HUES48 (cell line): Measurements from ENCODE around the gene DNAJB7.

Experiments used
- H3K27ac ChIP-seq: one replicate; pipeline ENCODE4 v1.7.0; 2013; ENCODE audit warnings: low read depth, low read length, inconsistent platforms
- H3K27me3 ChIP-seq: 2 replicates; pipeline ENCODE4 v1.6.1; 2013; ENCODE audit warnings: mild to moderate bottlenecking, low read length; ENCODE audit not compliant: control insufficient read depth, insufficient read depth
- H3K36me3 ChIP-seq: 2 replicates; pipeline ENCODE4 v1.6.1; 2013; ENCODE audit warnings: low read length; ENCODE audit not compliant: control insufficient read depth, insufficient read depth
- H3K4me1 ChIP-seq: 2 replicates; pipeline ENCODE4 v1.6.1; 2013; ENCODE audit warnings: mild to moderate bottlenecking, low read length; ENCODE audit not compliant: control insufficient read depth, insufficient read depth
- H3K4me3 ChIP-seq: 2 replicates; pipeline ENCODE4 v1.5.1; 2013; ENCODE audit warnings: mild to moderate bottlenecking, low read depth, low read length
- H3K9ac ChIP-seq: 2 replicates; pipeline ENCODE4 v1.6.1; 2013; ENCODE audit warnings: mild to moderate bottlenecking, low read depth, low read length, moderate library complexity
- H3K9me3 ChIP-seq: 2 replicates; pipeline ENCODE4 v1.6.1; 2013; ENCODE audit warnings: low read length; ENCODE audit not compliant: control insufficient read depth, insufficient read depth

DNAJB7 gene

GRCh38 chr22:40862013-40862412 lies at the start of gene DNAJB7:
TSS of gene DNAJB7 (minus strand) at chr22:40862113. CDS start at chr22:40861994, 119 bp downstream.
- Histone ChIP-seq H3K27ac (no peak within 1 kb of the TSS), H3K4me3 (no peak within 1 kb of the TSS), H3K9me3 (no peaks in the 10 kb centered on the region), H3K27me3 (no peaks in the 10 kb centered on the region), H3K36me3 (peaks cover 18% of the 10 kb centered on the region), H3K4me1 (peaks cover 12% of the 10 kb centered on the region; the same call in 1 of the 2 replicates), H3K9ac (no peak within 1 kb of the TSS)

GRCh38 chr22:40908895-40909294 lies 47.0 kb upstream of the DNAJB7 start:
- Histone ChIP-seq H3K9me3 (no peaks in the 10 kb centered on the region), H3K27ac (no peak overlapping the region), H3K27me3 (no peaks in the 10 kb centered on the region), H3K4me3 (no peak overlapping the region), H3K4me1 (peaks cover 9% of the 10 kb centered on the region; the same call in 1 of the 2 replicates), H3K9ac (peak overlapping the region; percentile 17), H3K36me3 (peaks cover 44% of the 10 kb centered on the region)

GRCh38 chr22:40904101-40904500 lies 42.2 kb upstream of the DNAJB7 start:
- H3K9ac ChIP-seq = no peak overlapping the region
- H3K4me1 ChIP-seq = peaks cover 8% of the 10 kb centered on the region; the same call in 1 of the 2 replicates
- no peaks in the 10 kb centered on the region for H3K9me3 ChIP-seq
- H3K4me3 ChIP-seq = no peak overlapping the region
- H3K36me3 ChIP-seq = peaks cover 24% of the 10 kb centered on the region
- H3K27me3 ChIP-seq = no peaks in the 10 kb centered on the region
- H3K27ac ChIP-seq = no peak overlapping the region

GRCh38 chr22:40898850-40899357 lies 37.0 kb upstream of the DNAJB7 start:
- H3K9me3 ChIP-seq = no peaks in the 10 kb centered on the region
- no peak overlapping the region for H3K4me3 ChIP-seq
- peaks cover 7% of the 10 kb centered on the region; the same call in 1 of the 2 replicates for H3K36me3 ChIP-seq
- no peaks in the 10 kb centered on the region for H3K4me1 ChIP-seq
- H3K27me3 ChIP-seq = no peaks in the 10 kb centered on the region
- H3K9ac ChIP-seq = no peak overlapping the region
- H3K27ac ChIP-seq = no peak overlapping the region

GRCh38 chr22:40894417-40894816 lies 32.5 kb upstream of the DNAJB7 start:
- Histone ChIP-seq H3K36me3 (peaks cover 10% of the 10 kb centered on the region), H3K27me3 (no peaks in the 10 kb centered on the region), H3K9ac (no peak overlapping the region), H3K9me3 (no peaks in the 10 kb centered on the region), H3K4me3 (no peak overlapping the region), H3K27ac (no peak overlapping the region), H3K4me1 (no peaks in the 10 kb centered on the region)

- H3K9ac ChIP-seq = no peak overlapping the region
- H3K4me3 ChIP-seq = no peak overlapping the region
- H3K4me1 ChIP-seq = no peaks in the 10 kb centered on the region
- no peaks in the 10 kb centered on the region for H3K9me3 ChIP-seq
- peaks cover 37% of the 10 kb centered on the region for H3K36me3 ChIP-seq
- no peaks in the 10 kb centered on the region for H3K27me3 ChIP-seq
- H3K27ac ChIP-seq = no peak overlapping the region
Measured at GRCh38 chr22:40890881-40891280, 29.0 kb upstream of the DNAJB7 start.

- Histone ChIP-seq H3K9ac (no peak overlapping the region), H3K4me1 (no peaks in the 10 kb centered on the region), H3K36me3 (peaks cover 40% of the 10 kb centered on the region), H3K9me3 (no peaks in the 10 kb centered on the region), H3K4me3 (no peak overlapping the region), H3K27ac (no peak overlapping the region), H3K27me3 (no peaks in the 10 kb centered on the region)
Measured at GRCh38 chr22:40889116-40889515, 27.2 kb upstream of the DNAJB7 start.

GRCh38 chr22:40878922-40879321 lies 17.0 kb upstream of the DNAJB7 start:
- H3K9ac ChIP-seq = no peak overlapping the region
- no peaks in the 10 kb centered on the region for H3K9me3 ChIP-seq
- H3K27ac ChIP-seq = no peak overlapping the region
- peaks cover 33% of the 10 kb centered on the region for H3K36me3 ChIP-seq
- no peak overlapping the region for H3K4me3 ChIP-seq
- H3K27me3 ChIP-seq = no peaks in the 10 kb centered on the region
- no peaks in the 10 kb centered on the region for H3K4me1 ChIP-seq

GRCh38 chr22:40877488-40877887 lies 15.6 kb upstream of the DNAJB7 start:
- H3K36me3 ChIP-seq = peaks cover 19% of the 10 kb centered on the region
- no peak overlapping the region for H3K4me3 ChIP-seq
- H3K9me3 ChIP-seq = no peaks in the 10 kb centered on the region

GRCh38 chr22:40876907-40877306 lies 15.0 kb upstream of the DNAJB7 start:
- Histone ChIP-seq H3K27me3 (no peaks in the 10 kb centered on the region), H3K4me1 (no peaks in the 10 kb centered on the region), H3K36me3 (peaks cover 18% of the 10 kb centered on the region), H3K9ac (no peak overlapping the region), H3K4me3 (no peak overlapping the region), H3K27ac (no peak overlapping the region), H3K9me3 (no peaks in the 10 kb centered on the region)

More at GRCh38 chr22:40877488-40877887, 15.6 kb upstream of the DNAJB7 start:
- Histone ChIP-seq H3K4me1 (no peaks in the 10 kb centered on the region), H3K9ac (no peak overlapping the region), H3K27me3 (no peaks in the 10 kb centered on the region), H3K27ac (no peak overlapping the region)

GRCh38 chr22:40875111-40875510 lies 13.2 kb upstream of the DNAJB7 start:
- Histone ChIP-seq H3K36me3 (peaks cover 26% of the 10 kb centered on the region), H3K9me3 (no peaks in the 10 kb centered on the region), H3K4me3 (no peak overlapping the region)

More at GRCh38 chr22:40875111-40875510, 13.2 kb upstream of the DNAJB7 start:
- Histone ChIP-seq H3K4me1 (no peaks in the 10 kb centered on the region), H3K27ac (no peak overlapping the region), H3K27me3 (no peaks in the 10 kb centered on the region), H3K9ac (no peak overlapping the region)
